ENCODE measurements around the gene PRG3. TPM values are rescaled to one million over a fixed set of nuclear protein-coding genes. Genes with fewer than 3 reads are reported as not detected.
"Not testable (repeated sequence)": the region's sequence is repeated elsewhere in the genome, so short reads cannot be mapped to it uniquely, and the experiment has no call there.

PRG3 gene
- polyA plus RNA-seq, 6 donors from 2014 or later, result not detected

- DNase-seq (no peak), ATAC-seq (ENCODE audit: low read depth in 2 of 2) (no peak)
- Mint-ChIP-seq H3K4me3 (no peak overlapping the region), H3K27ac (peak overlapping the region in 1 of 6 donors; percentile 0), H3K9me3 (peaks cover 0 to 2% (median 0%) of the 10 kb centered on the region in 7 donors), H3K27me3 (peaks cover 12 to 21% (median 20%) of the 10 kb centered on the region in 3 donors), H3K4me1 (peaks cover 0 to 7% (median 3%) of the 10 kb centered on the region in 3 donors), H3K36me3 (no peaks in the 10 kb centered on the region)
Observed at GRCh38 chr11:57373146-57373545, 7.8 kb downstream of the PRG3 start.

DNA sequence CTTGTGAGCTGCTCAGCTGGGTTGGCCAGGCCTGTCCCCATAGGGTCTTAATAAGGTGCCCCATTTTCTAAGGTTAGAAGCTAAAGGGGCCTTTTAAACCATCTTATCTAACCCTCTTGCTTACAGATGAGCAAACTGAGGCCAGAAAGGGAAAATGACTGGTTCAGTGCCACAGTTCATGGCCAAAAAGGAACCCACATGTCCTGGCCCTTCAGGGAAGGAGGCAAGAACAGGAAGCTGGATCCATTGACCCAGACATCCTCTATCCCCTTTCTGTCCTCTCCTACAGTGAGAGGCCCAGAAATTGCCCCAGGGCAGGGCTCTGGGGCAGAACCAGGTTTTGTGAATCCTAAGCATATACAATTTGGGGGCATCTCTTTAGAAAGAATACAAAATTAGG, 10.0 kb downstream of the PRG3 start:
- H3K9me3 Mint-ChIP-seq, result peaks cover 0 to 2% (median 0%) of the 10 kb centered on the region in 7 donors
- H3K27me3 Mint-ChIP-seq, result peaks cover 0 to 20% (median 9%) of the 10 kb centered on the region in 3 donors
- ATAC-seq (ENCODE audit: low read depth in 2 of 2) (no peak), DNase-seq (no peak)
- H3K4me3 Mint-ChIP-seq, result no peak overlapping the region
- peaks cover 0 to 7% (median 3%) of the 10 kb centered on the region in 3 donors for H3K4me1 Mint-ChIP-seq
- no peaks in the 10 kb centered on the region for H3K36me3 Mint-ChIP-seq
- no peak overlapping the region for H3K27ac Mint-ChIP-seq

GRCh38 chr11:57370251-57370650, 10.7 kb downstream of the PRG3 start:
- peaks cover 5 to 20% (median 9%) of the 10 kb centered on the region in 3 donors for H3K27me3 Mint-ChIP-seq
- no peak for ATAC-seq (ENCODE audit: low read depth in 2 of 2)
- no peak for DNase-seq

DNA sequence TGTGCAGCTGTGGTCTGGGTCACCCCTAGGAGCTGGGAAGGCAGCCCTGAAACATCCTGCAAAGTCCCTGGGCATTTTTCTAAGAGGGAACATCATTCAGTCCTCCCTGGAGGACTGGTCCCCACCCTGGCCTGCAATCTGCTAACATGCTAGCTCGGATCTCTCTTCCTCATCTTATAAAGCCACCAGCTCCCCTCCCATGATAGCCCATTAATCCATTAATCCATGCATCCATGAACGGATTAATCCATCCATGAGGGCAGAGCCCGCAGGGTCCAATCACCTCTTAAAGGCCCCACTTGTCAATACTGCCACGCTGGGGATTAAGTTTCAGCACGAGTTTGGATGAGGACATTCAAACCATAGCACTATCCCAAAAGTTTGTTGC, 12.1 kb downstream of the PRG3 start:
- Mint-ChIP-seq H3K36me3 (no peaks in the 10 kb centered on the region), H3K27ac (no peak overlapping the region), H3K4me1 (peaks cover 0 to 7% (median 3%) of the 10 kb centered on the region in 3 donors), H3K4me3 (no peak overlapping the region), H3K9me3 (peaks cover 0 to 2% (median 0%) of the 10 kb centered on the region in 7 donors), H3K27me3 (peaks cover 9 to 29% (median 18%) of the 10 kb centered on the region in 3 donors)
- ATAC-seq (ENCODE audit: low read depth in 2 of 2), result no peak
- no peak for DNase-seq

More at GRCh38 chr11:57370251-57370650, 10.7 kb downstream of the PRG3 start:
- H3K36me3 Mint-ChIP-seq, result no peaks in the 10 kb centered on the region
- H3K4me1 Mint-ChIP-seq, result peaks cover 0 to 7% (median 3%) of the 10 kb centered on the region in 3 donors
- peaks cover 0 to 2% (median 0%) of the 10 kb centered on the region in 7 donors for H3K9me3 Mint-ChIP-seq
- no peak overlapping the region for H3K4me3 Mint-ChIP-seq
- H3K27ac Mint-ChIP-seq, result peak overlapping the region in 1 of 6 donors; percentile 33

DNA sequence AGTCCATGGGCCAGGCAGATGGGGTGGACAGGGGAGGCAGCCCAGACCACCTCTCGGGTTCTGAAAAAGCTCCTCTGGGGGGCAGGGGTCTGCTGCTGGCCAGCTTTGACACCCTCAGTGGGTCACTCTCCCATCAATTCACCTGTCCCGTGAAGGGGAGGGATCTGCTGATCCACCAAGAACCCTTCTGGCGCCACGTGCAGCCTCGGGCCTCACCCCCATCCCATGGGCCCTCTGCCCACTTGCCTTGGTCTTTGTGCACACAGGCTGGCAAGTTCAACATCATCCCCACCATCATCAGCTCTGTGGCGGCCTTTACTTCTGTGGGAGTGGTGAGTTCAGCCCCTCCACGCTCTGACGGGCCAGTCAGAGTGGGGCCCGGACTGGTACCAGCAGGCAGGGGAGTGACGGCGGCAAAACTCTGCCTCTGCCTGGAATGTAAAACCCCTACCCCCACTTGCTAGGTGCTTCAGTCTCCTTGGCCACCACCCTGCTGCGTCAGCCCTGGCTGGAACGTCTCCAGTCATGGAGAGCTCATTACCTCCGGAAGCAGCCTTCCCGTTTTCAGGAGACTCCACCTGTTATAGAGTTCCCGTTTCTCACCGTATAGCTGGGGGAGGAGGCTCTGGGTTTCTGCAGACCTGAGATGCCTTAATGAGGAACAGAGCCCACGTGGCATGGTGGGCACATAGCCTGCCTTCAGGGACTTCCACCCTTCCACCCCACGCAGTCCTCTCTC, 12.7 kb downstream of the PRG3 start:
- peaks cover 0 to 2% (median 0%) of the 10 kb centered on the region in 7 donors for H3K9me3 Mint-ChIP-seq
- H3K27ac Mint-ChIP-seq, result no peak overlapping the region
- peaks cover 9 to 32% (median 19%) of the 10 kb centered on the region in 3 donors for H3K27me3 Mint-ChIP-seq
- peaks cover 0 to 7% (median 3%) of the 10 kb centered on the region in 3 donors for H3K4me1 Mint-ChIP-seq
- H3K36me3 Mint-ChIP-seq, result no peaks in the 10 kb centered on the region
- H3K4me3 Mint-ChIP-seq, result no peak overlapping the region
- no peak for DNase-seq
- ATAC-seq (ENCODE audit: low read depth in 2 of 2), result peak in 1 of 2 donors; percentile 16

- ATAC-seq (ENCODE audit: low read depth in 2 of 2) (no peak), DNase-seq (no peak)
- H3K9me3 Mint-ChIP-seq, result no peaks in the 10 kb centered on the region
- H3K27ac Mint-ChIP-seq, result no peak overlapping the region
- H3K4me1 Mint-ChIP-seq, result peaks cover 0 to 3% (median 0%) of the 10 kb centered on the region in 3 donors
- H3K4me3 Mint-ChIP-seq, result no peak overlapping the region
- no peaks in the 10 kb centered on the region for H3K36me3 Mint-ChIP-seq
- H3K27me3 Mint-ChIP-seq, result peaks cover 11 to 42% (median 33%) of the 10 kb centered on the region in 3 donors
Observed at GRCh38 chr11:57364851-57365660, 15.9 kb downstream of the PRG3 start.

DNA sequence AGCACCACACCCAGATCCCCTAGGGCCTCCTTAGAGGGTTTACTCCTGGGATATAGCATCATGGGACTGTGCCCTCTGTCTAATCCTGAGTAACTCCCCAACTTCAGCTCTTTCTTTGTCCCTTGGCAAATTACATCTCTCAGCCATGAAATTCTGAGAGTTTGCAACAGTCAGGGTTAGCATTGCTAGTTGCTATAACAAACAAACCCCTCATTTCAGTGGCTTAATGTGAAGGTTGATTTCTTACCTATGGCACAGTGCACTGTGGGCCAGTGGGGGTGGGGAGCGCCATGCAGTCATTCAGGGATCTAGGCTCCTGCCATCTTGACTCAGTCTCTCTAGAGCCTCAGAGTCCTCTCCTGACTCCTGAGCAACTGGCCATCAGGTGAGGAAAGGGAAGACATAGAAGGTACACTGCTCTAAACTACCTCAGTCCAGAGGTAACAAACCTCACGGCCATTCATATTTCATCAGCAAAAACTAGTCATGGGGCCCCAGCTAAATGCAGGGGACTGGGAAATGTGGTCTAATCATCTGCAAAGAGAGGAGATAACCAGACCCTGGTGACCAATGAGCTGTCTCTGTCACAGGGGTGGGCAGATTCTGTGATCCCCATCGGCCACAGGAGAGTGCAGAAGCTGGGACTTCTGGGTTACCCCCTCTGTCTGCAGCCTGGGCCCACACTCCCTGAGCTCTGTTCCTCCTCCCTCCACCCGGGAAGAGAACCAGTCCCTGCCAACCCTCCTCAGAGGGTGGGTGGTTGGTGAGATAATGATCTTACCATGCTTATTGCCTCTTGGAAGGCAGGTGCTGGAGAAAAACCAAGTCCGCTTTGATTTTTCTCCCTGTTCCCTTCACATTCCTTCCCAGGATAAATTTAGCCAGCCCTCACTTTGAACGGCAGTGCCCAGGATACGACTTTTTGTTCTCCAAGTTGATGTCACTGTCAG, 17.5 kb downstream of the PRG3 start:
- ATAC-seq (ENCODE audit: low read depth in 2 of 2), result no peak
- H3K9me3 Mint-ChIP-seq, result no peaks in the 10 kb centered on the region
- peaks cover 11 to 35% (median 33%) of the 10 kb centered on the region in 3 donors for H3K27me3 Mint-ChIP-seq
- no peaks in the 10 kb centered on the region for H3K4me1 Mint-ChIP-seq
- no peak overlapping the region for H3K4me3 Mint-ChIP-seq
- H3K36me3 Mint-ChIP-seq, result no peaks in the 10 kb centered on the region
- no peak overlapping the region for H3K27ac Mint-ChIP-seq
- DNase-seq, result no peak

DNA sequence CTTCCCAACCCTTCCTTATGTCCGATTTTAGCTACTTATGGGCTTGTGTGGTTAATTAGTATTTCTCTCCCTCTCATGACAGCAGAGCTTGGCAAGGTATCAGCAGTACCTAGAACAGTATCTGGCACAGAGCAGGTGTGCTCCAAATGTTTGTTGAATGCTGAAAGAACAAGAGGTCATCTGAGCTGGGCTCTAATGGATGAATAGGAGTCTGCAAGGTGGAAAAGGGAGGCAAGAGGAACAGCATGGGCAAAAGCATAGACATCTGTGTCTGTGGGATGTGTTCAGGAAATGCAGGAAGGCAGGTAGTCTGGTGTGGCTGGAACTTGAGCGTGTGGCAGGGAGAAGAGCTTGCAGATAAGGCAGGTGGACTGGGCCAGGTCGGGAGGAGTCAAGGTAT, 19.0 kb downstream of the PRG3 start:
- no peak for ATAC-seq (ENCODE audit: low read depth in 2 of 2)
- peak overlapping the region in 2 of 6 donors; percentile 3 to 5 for H3K27ac Mint-ChIP-seq
- no peaks in the 10 kb centered on the region for H3K4me1 Mint-ChIP-seq
- no peak for DNase-seq
- H3K36me3 Mint-ChIP-seq, result no peaks in the 10 kb centered on the region
- H3K4me3 Mint-ChIP-seq, result no peak overlapping the region
- H3K9me3 Mint-ChIP-seq, result no peaks in the 10 kb centered on the region
- peaks cover 11 to 33% (median 27%) of the 10 kb centered on the region in 3 donors for H3K27me3 Mint-ChIP-seq

GRCh38 chr11:57361420-57361819, 19.5 kb downstream of the PRG3 start:
- peaks cover 16 to 33% (median 22%) of the 10 kb centered on the region in 3 donors for H3K27me3 Mint-ChIP-seq
- not testable (repeated sequence) for ATAC-seq (ENCODE audit: low read depth in 2 of 2); H3K36me3 Mint-ChIP-seq; H3K9me3 Mint-ChIP-seq; H3K4me1 Mint-ChIP-seq; H3K4me3 Mint-ChIP-seq; DNase-seq; H3K27ac Mint-ChIP-seq

- no peak for DNase-seq
- Mint-ChIP-seq H3K27ac (no peak overlapping the region), H3K27me3 (peaks cover 21 to 33% (median 22%) of the 10 kb centered on the region in 3 donors), H3K36me3 (no peaks in the 10 kb centered on the region), H3K4me1 (peaks cover 0 to 2% (median 0%) of the 10 kb centered on the region in 3 donors), H3K9me3 (no peaks in the 10 kb centered on the region), H3K4me3 (no peak overlapping the region)
- ATAC-seq (ENCODE audit: low read depth in 2 of 2), result no peak
Observed at GRCh38 chr11:57360991-57361390, 20.0 kb downstream of the PRG3 start.

DNA sequence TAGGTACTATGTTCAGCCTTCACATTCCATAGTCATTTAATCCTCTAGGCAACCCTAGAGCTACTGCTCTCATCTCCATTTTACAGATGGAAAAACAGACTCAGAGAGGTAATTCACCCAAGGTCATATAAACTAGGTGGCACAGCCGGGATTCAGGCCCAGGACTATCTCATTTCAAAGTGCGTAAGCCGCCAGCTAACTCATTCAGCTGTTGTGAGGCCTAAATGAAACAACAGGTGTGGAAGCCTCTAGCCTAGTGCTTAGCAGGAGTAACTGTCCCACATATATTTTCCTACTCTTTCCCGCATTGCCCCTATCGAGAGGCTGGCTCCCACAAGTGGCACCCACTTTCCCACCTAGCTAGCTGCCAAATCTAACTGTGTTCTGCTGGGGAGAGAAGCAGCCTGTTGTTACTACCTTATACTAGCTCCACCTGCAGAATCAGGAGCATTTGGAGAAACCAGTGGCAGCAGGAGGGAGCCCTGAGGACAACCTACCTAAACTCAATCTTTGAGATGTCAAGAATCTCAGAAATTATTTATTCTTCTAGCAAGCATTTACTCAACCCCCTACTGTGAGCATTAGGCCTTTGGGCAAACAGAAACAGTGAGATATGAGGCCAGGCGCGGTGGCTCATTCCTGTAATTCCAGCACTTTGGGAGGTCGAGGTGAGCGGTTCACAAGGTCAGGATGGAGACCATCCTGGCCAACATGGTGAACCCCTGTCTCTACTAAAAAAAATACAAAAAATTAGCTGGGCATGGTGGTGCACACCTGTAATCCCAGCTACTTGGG, 20.9 kb downstream of the PRG3 start:
- no peaks in the 10 kb centered on the region for H3K9me3 Mint-ChIP-seq
- H3K36me3 Mint-ChIP-seq, result no peaks in the 10 kb centered on the region
- peaks cover 0 to 2% (median 0%) of the 10 kb centered on the region in 3 donors for H3K4me1 Mint-ChIP-seq

DNA sequence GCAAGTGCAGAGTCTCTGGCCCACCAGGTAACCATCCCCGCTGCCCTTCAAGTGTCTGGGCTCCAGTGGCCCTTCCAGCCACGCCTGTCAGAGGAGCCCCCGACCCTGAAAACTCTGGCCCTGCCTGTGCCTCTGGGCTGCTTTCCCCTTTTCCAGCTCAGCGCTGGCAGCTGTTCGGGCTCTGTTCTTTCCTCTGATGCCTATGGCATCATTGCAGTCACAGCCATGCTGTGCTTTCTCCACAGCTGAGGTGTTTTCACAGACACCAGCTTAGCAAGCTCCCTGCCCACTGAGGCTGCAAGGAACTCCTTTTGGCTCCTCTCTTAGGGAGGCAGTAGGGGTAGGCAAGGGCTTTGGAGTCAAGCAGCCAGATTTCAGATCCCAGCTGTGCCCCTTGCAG, 21.6 kb downstream of the PRG3 start:
- DNase-seq (no peak), ATAC-seq (ENCODE audit: low read depth in 2 of 2) (no peak)
- Mint-ChIP-seq H3K4me1 (peaks cover 0 to 4% (median 2%) of the 10 kb centered on the region in 3 donors), H3K36me3 (no peaks in the 10 kb centered on the region), H3K4me3 (no peak overlapping the region), H3K27me3 (peaks cover 21 to 28% (median 28%) of the 10 kb centered on the region in 3 donors), H3K27ac (no peak overlapping the region), H3K9me3 (no peaks in the 10 kb centered on the region)

More for the DNA sequence above, 20.9 kb downstream of the PRG3 start:
- Mint-ChIP-seq H3K27ac (no peak overlapping the region), H3K27me3 (peaks cover 22 to 27% (median 22%) of the 10 kb centered on the region in 3 donors), H3K4me3 (no peak overlapping the region)
- DNase-seq (no peak), ATAC-seq (ENCODE audit: low read depth in 2 of 2) (no peak)

All from naive B cell (primary cell).